ENCODE measurements around the gene CAMK2A.

- no peak for TF ChIP-seq CTCF (IDR thresholded peaks at IDR 0.05; ENCODE audit: low read depth, low read length, poor library complexity, severe bottlenecking)
- TF ChIP-seq EZH2phosphoT487 (IDR thresholded peaks at IDR 0.05; ENCODE audit: borderline replicate concordance, low read length) = no peak
Measured at GRCh38 chr5:150242251-150242894, 47.2 kb downstream of the CAMK2A start.
